Mesendoderm (in vitro differentiated cells): Measurements from ENCODE around the gene IQCC.

ENCODE experiments used
- DNase-seq: peaks from one replicate; pipeline ENCODE4 v3.0.0; 2013
- H2AK5ac ChIP-seq: 2 replicates; pipeline ENCODE4 v1.6.1; 2013; ENCODE audit warnings: low read length, inconsistent platforms
- H2BK120ac ChIP-seq: 2 replicates; pipeline ENCODE4 v1.6.1; 2013; ENCODE audit warnings: low read depth, mild to moderate bottlenecking, low read length, moderate library complexity, mixed read lengths
- H2BK15ac ChIP-seq: replicated peaks from 2 replicates; pipeline ENCODE4 v1.6.1; 2013; ENCODE audit warnings: low read depth, mild to moderate bottlenecking, moderate library complexity
- H2BK5ac ChIP-seq: 2 replicates; pipeline ENCODE4 v1.6.1; 2013; ENCODE audit warnings: low read length, inconsistent platforms
- H3K18ac ChIP-seq: 2 replicates; pipeline ENCODE4 v1.6.1; 2013; ENCODE audit warnings: mild to moderate bottlenecking, low read length, mixed read lengths
- H3K23ac ChIP-seq: one replicate; pipeline ENCODE4 v1.6.1; 2013; ENCODE audit warnings: low read length
- H3K27ac ChIP-seq: 2 replicates; pipeline ENCODE4 v1.5.1; 2013; ENCODE audit warnings: low read depth, mild to moderate bottlenecking, inconsistent platforms, low read length, moderate library complexity
- H3K27me3 ChIP-seq: 2 replicates; pipeline ENCODE4 v1.6.1; 2013; ENCODE audit warnings: low read length, control low read depth, mild to moderate bottlenecking, inconsistent platforms; ENCODE audit not compliant: insufficient read depth, poor library complexity
- H3K36me3 ChIP-seq: 2 replicates; pipeline ENCODE4 v1.6.1; 2013; ENCODE audit warnings: low read length, inconsistent platforms; ENCODE audit not compliant: control insufficient read depth, insufficient read depth
- H3K4ac ChIP-seq: one replicate; pipeline ENCODE4 v1.6.1; 2013; ENCODE audit warnings: low read depth, mild to moderate bottlenecking, low read length, moderate library complexity
- H3K4me1 ChIP-seq: 2 replicates; pipeline ENCODE4 v1.6.1; 2013; ENCODE audit warnings: low read depth, low read length, inconsistent platforms; ENCODE audit not compliant: control insufficient read depth
- H3K4me2 ChIP-seq: 2 replicates; pipeline ENCODE4 v1.6.1; 2013; ENCODE audit warnings: low read length
- H3K4me3 ChIP-seq: 2 replicates; pipeline ENCODE4 v1.5.1; 2013; ENCODE audit warnings: mild to moderate bottlenecking, low read length
- H3K56ac ChIP-seq: one replicate; pipeline ENCODE4 v1.6.1; 2013; ENCODE audit warnings: low read length
- H3K79me1 ChIP-seq: 2 replicates; pipeline ENCODE4 v1.6.1; 2013; ENCODE audit warnings: low read length, inconsistent platforms
- H3K79me2 ChIP-seq: 2 replicates; pipeline ENCODE4 v1.6.1; 2013; ENCODE audit warnings: mild to moderate bottlenecking, low read length; ENCODE audit not compliant: control insufficient read depth, insufficient read depth
- H3K9ac ChIP-seq: 2 replicates; pipeline ENCODE4 v1.6.1; 2013; ENCODE audit warnings: low read length, inconsistent platforms
- H4K5ac ChIP-seq: one replicate; pipeline ENCODE4 v1.6.1; 2013; ENCODE audit warnings: low read length
- H4K8ac ChIP-seq: one replicate; pipeline ENCODE4 v1.6.1; 2013; ENCODE audit warnings: low read depth, mild to moderate bottlenecking, control low read depth, low read length, moderate library complexity
- WGBS: extraction: QIAGEN DNeasy Blood & Tissue Kit; methylation state at CpG from one replicate; pipeline ENCODE4 v1.1.7; 2013; ENCODE audit warnings: low lambda C conversion rate, missing lambda C conversion rate; ENCODE audit not compliant: insufficient coverage; ENCODE audit errors: extremely low coverage; 5-methylcytosine and 5-hydroxymethylcytosine counted together

Gene IQCC

DNA sequence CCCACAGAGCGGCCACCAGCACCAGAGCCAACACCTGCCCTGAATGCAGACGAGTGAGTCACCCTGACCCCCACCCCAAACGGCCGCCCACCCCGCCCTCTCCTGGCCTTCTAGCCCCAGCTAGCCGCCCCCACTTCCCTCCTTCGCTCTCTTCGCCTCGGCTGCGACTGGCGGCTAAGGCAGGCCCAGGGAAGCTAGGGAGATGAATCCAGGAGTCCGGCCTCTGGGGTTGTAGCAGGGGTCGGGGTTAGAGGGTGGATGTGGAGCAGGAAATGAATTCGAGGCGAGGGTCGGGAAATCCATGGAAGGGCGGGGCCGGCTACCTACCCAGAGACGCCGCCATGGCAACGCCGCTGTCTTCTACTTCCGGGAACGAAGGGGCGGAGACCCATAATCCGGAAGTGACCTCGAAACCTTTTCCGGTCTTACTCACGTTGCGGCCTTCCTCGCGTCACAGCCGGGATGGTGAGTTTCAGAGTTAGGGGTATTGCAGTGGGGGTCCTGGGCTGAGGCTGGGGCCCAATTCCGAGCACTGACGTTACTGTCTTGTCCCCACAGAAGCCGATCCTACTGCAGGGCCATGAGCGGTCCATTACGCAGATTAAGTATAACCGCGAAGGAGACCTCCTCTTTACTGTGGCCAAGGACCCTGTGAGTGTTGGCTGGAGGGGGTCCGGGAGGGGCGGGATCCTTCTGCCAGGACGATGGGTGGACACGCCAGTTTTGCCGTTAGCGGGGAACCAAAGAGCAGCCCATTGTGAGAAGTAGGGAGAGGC lies 16.7 kb downstream of the IQCC start, which contains the start of the genes EIF3I and TMEM234:
TSS of gene EIF3I (plus strand) at position 428 of the 776 bp plus-strand sequence. CDS start at position 463, 35 bp downstream.
TSS of gene TMEM234 (minus strand) at position 374 of the 776 bp plus-strand sequence. CDS start at position 343, 31 bp downstream.
- H3K4me3 ChIP-seq: peak within 1 kb of the TSS; percentile 93
- H3K79me1 ChIP-seq: peaks cover 17% of the 10 kb centered on the region
- peak within 1 kb of the TSS; percentile 94 for H3K56ac ChIP-seq
- no CpG with 5 or more reads among the region's 46 CpGs for WGBS
- peak within 1 kb of the TSS; percentile 95 for H3K9ac ChIP-seq
- H3K36me3 ChIP-seq: peaks cover 7% of the 10 kb centered on the region
- H3K23ac ChIP-seq: peak within 1 kb of the TSS; percentile 17
- H3K4me2 ChIP-seq: peak within 1 kb of the TSS; percentile 77
- no peak within 1 kb of the TSS for H2BK15ac ChIP-seq
- H2BK5ac ChIP-seq: peak within 1 kb of the TSS; percentile 64
- peak within 1 kb of the TSS; percentile 64 for H3K27ac ChIP-seq
- H3K79me2 ChIP-seq: peaks cover 16% of the 10 kb centered on the region
- peak within 1 kb of the TSS; percentile 49 for H3K4ac ChIP-seq
- H3K18ac ChIP-seq: peak within 1 kb of the TSS; percentile 33
- peak within 1 kb of the TSS; percentile 25 for H2AK5ac ChIP-seq
- DNase-seq: peak; percentile 98
- no peak within 1 kb of the TSS for H2BK120ac ChIP-seq
- H3K4me1 ChIP-seq: peaks cover 5% of the 10 kb centered on the region
- no peak within 1 kb of the TSS for H4K8ac ChIP-seq
- H4K5ac ChIP-seq: no peak within 1 kb of the TSS
- H3K27me3 ChIP-seq: no peaks in the 10 kb centered on the region

DNA sequence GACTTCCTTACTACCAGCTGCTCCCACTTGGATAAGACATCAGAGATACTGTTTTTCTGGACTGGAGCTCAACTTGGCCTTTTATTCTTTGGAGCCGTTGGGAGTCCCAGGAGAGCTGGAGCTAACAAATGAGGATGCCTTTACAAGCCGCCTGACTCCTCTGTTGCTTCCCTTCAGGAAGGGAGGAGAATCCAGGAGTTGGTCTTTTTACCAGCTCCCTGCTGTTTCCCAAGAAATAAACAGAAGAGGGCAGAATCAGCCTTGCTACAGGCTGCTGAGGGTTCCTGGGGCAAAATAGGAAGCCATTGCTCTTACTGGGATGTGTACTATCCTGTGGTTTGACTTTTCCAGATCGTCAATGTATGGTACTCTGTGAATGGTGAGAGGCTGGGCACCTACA lies 18.2 kb downstream of the IQCC start:
- H2BK15ac ChIP-seq: no peak overlapping the region
- H3K79me1 ChIP-seq: peaks cover 17% of the 10 kb centered on the region
- H3K18ac ChIP-seq: no peak overlapping the region
- no peak overlapping the region for H3K27ac ChIP-seq
- no peak overlapping the region for H3K4me3 ChIP-seq
- peaks cover 16% of the 10 kb centered on the region for H3K79me2 ChIP-seq
- H2BK120ac ChIP-seq: no peak overlapping the region
- no peak overlapping the region for H3K4ac ChIP-seq
- peak; percentile 27 for DNase-seq
- no peak overlapping the region for H2BK5ac ChIP-seq
- peaks cover 5% of the 10 kb centered on the region for H3K4me1 ChIP-seq
- H3K56ac ChIP-seq: no peak overlapping the region
- WGBS: no CpG with 5 or more reads among the region's 3 CpGs
- H3K36me3 ChIP-seq: peaks cover 13% of the 10 kb centered on the region
- no peak overlapping the region for H4K5ac ChIP-seq
- H3K9ac ChIP-seq: no peak overlapping the region
- no peaks in the 10 kb centered on the region for H3K27me3 ChIP-seq
- no peak overlapping the region for H3K4me2 ChIP-seq
- H2AK5ac ChIP-seq: no peak overlapping the region
- H3K23ac ChIP-seq: no peak overlapping the region
- H4K8ac ChIP-seq: no peak overlapping the region

DNA sequence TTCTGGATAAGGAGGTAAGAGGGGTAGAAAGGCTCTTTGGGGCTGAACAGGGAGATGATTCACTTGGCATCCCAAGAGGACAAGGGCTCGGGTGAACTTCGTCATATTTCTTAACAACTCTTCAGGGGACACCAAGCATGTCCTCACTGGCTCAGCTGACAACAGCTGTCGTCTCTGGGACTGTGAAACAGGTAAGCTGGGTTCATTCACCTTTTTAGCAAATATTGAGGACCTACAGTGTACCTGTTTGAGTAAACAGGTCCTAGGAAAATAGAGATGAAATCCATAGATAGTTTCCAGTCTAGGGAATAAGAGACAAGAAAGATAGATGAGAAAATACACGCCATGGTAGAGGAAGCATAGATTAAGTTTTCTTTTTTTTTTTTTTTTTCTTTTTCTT lies 18.8 kb downstream of the IQCC start:
- H3K27me3 ChIP-seq: no peaks in the 10 kb centered on the region
- no peak overlapping the region for H3K18ac ChIP-seq
- no peak overlapping the region for H3K9ac ChIP-seq
- WGBS: no CpG with 5 or more reads among the region's 4 CpGs
- no peak overlapping the region for H3K4me2 ChIP-seq
- no peak overlapping the region for H4K5ac ChIP-seq
- no peak overlapping the region for H2BK15ac ChIP-seq
- peaks cover 17% of the 10 kb centered on the region for H3K79me1 ChIP-seq
- H3K4ac ChIP-seq: no peak overlapping the region
- H3K27ac ChIP-seq: no peak overlapping the region
- no peak overlapping the region for H3K56ac ChIP-seq
- no peak overlapping the region for H2BK5ac ChIP-seq
- no peak overlapping the region for H2BK120ac ChIP-seq
- H2AK5ac ChIP-seq: no peak overlapping the region
- H3K36me3 ChIP-seq: peaks cover 15% of the 10 kb centered on the region
- peaks cover 5% of the 10 kb centered on the region for H3K4me1 ChIP-seq
- H3K4me3 ChIP-seq: no peak overlapping the region
- DNase-seq: no peak
- H3K79me2 ChIP-seq: peaks cover 16% of the 10 kb centered on the region
- no peak overlapping the region for H4K8ac ChIP-seq
- no peak overlapping the region for H3K23ac ChIP-seq

DNA sequence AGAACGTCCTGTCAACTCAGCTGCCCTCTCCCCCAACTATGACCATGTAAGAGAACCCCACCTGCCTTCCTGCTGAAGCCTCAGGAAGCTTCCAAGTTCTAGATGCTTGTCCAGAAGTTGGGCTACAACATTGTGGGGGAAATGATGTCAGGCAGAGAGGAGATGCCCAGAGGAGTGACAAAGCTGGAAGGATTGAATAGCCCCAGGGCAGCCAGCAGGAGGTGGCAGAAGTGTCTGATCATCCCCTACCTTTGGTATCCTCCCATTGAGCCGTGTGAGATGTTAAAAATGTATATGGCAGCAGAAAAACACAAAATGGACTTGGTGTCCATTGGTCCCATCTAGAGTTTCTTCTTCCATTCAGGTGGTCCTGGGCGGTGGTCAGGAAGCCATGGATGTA lies 23.3 kb downstream of the IQCC start:
- H3K79me2 ChIP-seq: peaks cover 4% of the 10 kb centered on the region
- no peak overlapping the region for H3K23ac ChIP-seq
- no peaks in the 10 kb centered on the region for H3K4me1 ChIP-seq
- H3K4ac ChIP-seq: no peak overlapping the region
- H3K56ac ChIP-seq: no peak overlapping the region
- H2BK15ac ChIP-seq: no peak overlapping the region
- peaks cover 20% of the 10 kb centered on the region for H3K36me3 ChIP-seq
- no peak overlapping the region for H3K27ac ChIP-seq
- no peak overlapping the region for H3K18ac ChIP-seq
- H3K4me2 ChIP-seq: no peak overlapping the region
- no peak overlapping the region for H3K9ac ChIP-seq
- H3K4me3 ChIP-seq: no peak overlapping the region
- H4K5ac ChIP-seq: no peak overlapping the region
- H3K27me3 ChIP-seq: no peaks in the 10 kb centered on the region
- no CpG with 5 or more reads among the region's 3 CpGs for WGBS
- no peak overlapping the region for H4K8ac ChIP-seq
- no peak overlapping the region for H2BK120ac ChIP-seq
- no peak overlapping the region for H2BK5ac ChIP-seq
- no peak for DNase-seq
- no peak overlapping the region for H2AK5ac ChIP-seq
- peaks cover 5% of the 10 kb centered on the region for H3K79me1 ChIP-seq

DNA sequence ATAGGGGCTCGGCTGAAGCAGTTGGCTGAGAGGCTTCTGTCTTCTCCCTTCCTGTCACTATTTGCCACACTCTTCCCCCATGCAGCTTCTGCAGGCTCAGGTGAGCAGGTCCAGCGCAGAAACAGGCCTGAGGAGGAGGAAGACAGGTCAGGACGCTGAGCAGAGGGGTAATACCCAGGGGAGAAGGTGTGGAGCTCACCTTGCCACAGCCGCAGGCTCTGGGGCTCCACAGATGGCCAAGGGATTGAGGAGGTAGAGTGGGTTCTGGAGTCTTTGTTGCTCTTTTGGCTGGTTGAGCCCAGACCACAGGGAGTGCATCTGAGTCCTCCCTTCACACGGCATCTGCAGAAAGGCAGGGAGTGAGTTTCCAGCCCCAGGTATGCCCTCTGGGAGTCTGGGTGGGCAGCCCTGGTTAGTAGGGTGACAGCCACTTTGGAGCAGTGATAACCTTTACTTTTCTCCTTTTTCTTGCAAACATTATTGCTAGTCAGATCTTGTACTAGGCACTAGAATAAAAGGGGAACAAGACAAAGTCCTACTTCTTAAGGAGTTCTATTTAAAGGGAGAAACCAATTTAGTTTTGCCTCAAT lies 26.5 kb downstream of the IQCC start:
- no peaks in the 10 kb centered on the region for H3K4me1 ChIP-seq
- no peaks in the 10 kb centered on the region for H3K27me3 ChIP-seq
- no peak overlapping the region for H2BK15ac ChIP-seq
- no peak overlapping the region for H2BK120ac ChIP-seq
- H3K9ac ChIP-seq: no peak overlapping the region
- H4K8ac ChIP-seq: no peak overlapping the region
- DNase-seq: no peak
- H3K56ac ChIP-seq: no peak overlapping the region
- no peak overlapping the region for H3K18ac ChIP-seq
- H2AK5ac ChIP-seq: no peak overlapping the region
- H3K27ac ChIP-seq: no peak overlapping the region
- peaks cover 13% of the 10 kb centered on the region for H3K36me3 ChIP-seq
- WGBS: no CpG with 5 or more reads among the region's 5 CpGs
- H3K23ac ChIP-seq: no peak overlapping the region
- H2BK5ac ChIP-seq: no peak overlapping the region
- no peak overlapping the region for H3K4me3 ChIP-seq
- no peak overlapping the region for H3K4ac ChIP-seq
- no peak overlapping the region for H3K4me2 ChIP-seq
- H3K79me2 ChIP-seq: no peaks in the 10 kb centered on the region
- no peaks in the 10 kb centered on the region for H3K79me1 ChIP-seq
- no peak overlapping the region for H4K5ac ChIP-seq
